GM19324 (cell line): Measurements from ENCODE around the gene PLPPR4.
"Not testable (repeated sequence)": the region's sequence is repeated elsewhere in the genome, so short reads cannot be mapped to it uniquely, and the experiment has no call there.

Experiments
- ATAC-seq: cut with Tn5 transposase; IDR thresholded peaks from one replicate; pipeline ENCODE4 v1.9.1; 2021; ENCODE audit warnings: mild to moderate bottlenecking, moderate library complexity; ENCODE audit not compliant: unreplicated experiment, low FRiP score

The PLPPR4 gene

DNA sequence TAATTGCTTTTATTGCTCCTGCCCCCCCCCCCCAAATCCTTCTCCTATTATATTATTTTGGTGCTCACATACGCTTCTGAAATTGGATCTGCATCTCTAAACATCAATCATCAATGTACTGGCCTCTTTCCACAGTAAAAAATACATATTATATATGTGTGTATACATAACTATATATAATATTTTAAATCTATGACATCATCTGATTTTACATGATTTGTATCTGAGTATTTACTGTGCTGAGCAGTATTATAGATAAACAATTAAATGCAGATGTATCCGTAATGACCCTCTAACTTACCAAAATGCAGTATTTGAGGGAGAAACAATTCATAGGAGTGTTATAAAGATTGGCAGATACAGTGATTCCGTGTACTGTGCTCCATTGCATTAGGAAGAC is 832 bp downstream of the PLPPR4 start:
- ATAC-seq = no peak

GRCh38 chr1:99266726-99267125 is 2.4 kb downstream of the PLPPR4 start:
- ATAC-seq = no peak

DNA sequence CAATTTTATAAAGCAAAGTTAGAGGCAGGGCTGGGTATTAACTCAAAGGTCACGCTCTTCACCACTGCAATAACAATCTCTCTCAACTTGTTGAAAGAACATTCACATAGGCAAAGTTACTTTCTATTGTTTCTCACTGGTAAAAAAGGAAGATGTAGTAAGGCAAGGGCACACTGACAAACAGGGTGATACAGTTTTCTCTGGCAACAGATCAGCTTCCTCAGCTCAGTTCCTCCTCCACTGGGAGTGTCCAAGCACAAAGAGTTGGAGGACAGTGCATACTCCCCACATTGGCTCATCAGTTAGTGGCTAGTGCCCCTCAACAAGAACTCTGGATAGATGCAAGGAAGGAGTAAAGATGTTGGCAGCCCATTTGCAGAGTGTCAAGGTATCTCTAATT is 3.7 kb downstream of the PLPPR4 start:
- no peak for ATAC-seq

DNA sequence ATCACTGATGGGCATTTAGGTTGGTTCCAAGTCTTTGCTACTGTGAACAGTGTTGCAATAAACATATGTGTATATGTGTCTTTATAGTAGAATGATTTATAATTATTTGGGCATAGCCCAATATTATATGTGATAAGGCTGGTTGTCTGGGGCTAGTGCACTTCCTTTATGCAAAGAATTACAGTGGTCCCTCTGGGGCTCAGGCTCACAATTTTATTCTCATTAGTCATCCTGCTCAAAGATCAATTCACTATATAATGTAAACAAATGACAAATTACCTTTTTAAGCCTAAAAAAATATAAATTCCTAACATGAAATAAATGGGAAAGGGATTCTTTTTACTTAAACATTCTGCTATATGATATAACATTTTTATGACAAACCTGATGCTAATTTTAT is 5.0 kb downstream of the PLPPR4 start:
- ATAC-seq = no peak

DNA sequence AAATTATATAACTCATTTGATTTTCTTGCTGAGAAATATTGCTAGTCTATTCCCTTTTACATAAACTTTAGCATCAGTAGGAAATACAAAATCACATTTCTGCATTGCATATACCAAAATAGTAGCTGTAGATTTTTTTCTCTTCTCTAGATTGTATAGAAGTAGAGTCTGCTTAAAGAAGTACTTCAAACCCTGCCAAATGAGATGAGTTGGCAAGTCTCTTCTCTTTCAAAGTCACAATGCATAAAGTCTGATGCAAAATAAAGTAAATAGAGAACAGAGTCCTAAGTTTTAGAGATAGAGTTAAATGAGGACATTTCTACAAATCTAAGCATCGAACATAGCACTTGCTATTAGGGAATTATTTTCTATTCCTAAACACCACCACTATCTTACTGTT is 6.4 kb downstream of the PLPPR4 start:
- no peak for ATAC-seq

DNA sequence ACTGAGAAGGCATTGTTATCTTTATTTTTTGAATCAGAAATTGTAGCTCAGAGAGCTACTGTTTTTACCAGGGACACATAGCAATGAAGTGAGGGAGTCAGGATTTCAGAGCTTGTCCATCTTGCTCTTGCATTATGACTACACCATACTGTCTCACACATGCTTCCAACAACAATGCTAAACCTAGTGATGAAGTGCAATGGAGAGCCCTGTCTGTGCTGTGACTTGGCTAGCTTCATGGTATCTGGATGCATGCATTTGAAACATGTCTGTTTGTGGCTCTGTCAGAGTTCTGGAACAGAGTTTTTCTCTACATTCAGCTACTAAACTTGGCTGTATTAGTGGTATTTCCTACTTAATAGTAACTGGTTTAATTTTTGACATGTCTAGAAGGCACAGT is 7.0 kb downstream of the PLPPR4 start:
- ATAC-seq = no peak

GRCh38 chr1:99277066-99277465 is 12.8 kb downstream of the PLPPR4 start:
- ATAC-seq = no peak

GRCh38 chr1:99279525-99279924 is 15.2 kb downstream of the PLPPR4 start:
- no peak for ATAC-seq

DNA sequence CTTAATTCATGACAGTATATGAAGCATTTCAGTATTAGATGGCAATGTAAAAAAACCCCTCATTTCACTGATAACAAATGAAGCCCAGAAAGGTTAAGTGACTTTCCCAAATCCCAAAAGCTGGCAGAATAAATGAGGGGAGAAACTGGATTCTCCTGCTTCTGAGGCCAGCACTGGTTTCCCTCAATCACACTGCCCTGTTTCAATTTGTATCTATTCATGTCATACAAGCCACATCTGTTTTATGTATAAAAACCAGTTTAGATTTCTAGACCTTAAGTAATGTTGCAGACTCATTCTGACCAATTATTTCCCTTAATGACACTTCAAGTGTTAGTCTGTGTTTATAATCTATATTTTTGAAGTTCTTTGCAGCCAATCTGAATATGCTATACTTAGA is 16.8 kb downstream of the PLPPR4 start:
- no peak for ATAC-seq

GRCh38 chr1:99282536-99282935 is 18.2 kb downstream of the PLPPR4 start:
- ATAC-seq = no peak

GRCh38 chr1:99283521-99283920 is 19.2 kb downstream of the PLPPR4 start:
- not testable (repeated sequence) for ATAC-seq

DNA sequence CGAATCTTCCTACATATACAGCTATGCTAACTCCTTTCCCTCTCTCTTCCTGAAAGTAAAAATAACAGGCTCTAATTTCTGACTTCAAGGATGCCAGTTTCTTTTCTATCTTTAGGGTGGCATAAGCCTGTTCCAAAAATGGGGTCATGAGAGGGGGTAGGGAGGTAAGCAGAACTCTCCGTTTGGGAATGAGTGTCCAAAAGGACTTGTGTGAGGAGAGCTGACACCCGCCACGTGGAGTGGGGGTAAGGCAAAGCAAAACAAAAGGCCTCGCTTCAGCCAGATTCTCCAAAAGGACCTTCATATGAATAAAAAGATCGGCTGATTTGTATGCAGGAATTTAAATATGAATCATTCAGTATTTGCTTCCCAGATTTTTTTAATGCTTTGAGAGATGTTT is 28.6 kb downstream of the PLPPR4 start:
- no peak for ATAC-seq

DNA sequence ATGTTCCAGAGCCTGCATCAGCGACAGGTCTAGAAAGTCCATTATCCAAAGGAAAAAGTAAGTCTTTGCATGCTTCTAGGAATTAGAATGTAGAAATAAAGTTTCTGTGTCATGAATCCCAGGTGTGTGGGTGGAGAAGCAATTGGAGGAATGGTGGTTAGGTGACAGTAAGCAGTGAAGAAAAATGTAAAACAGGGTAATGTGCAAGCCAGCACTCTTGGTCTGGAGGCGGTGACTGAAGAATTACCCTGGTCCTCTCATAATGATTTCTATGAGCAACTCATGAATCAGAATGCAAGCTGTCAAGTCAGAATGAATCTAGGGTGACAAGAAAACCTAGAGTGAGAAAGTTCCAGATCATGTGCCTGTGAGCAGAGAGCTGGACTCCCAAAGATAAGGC is 33.6 kb downstream of the PLPPR4 start:
- no peak for ATAC-seq

DNA sequence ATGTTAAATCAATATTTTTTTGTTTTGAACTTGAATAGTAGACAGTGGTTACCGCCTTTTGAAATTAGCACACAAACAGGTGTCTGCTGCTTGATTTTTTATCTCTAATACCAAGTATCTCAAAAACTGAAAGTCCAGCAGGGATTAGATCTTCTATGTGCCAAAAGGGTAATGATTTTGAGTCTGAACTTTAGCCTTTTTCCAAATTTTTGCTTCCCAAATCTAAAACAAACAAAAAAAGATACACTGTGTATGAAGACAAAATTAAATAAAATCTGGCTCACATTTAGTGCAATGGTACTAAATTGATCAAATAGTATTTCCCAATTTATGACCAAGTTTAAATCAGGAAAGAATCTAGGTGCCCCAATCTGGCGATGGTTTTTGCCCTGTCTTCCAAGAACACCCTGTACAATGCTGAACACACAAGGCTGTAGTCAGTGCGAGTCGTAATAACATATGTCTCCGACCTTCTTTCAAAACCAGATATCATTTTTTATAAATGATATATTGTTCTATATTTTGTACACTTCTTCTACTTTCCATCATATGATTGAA is 40.5 kb downstream of the PLPPR4 start:
- ATAC-seq = no peak

DNA sequence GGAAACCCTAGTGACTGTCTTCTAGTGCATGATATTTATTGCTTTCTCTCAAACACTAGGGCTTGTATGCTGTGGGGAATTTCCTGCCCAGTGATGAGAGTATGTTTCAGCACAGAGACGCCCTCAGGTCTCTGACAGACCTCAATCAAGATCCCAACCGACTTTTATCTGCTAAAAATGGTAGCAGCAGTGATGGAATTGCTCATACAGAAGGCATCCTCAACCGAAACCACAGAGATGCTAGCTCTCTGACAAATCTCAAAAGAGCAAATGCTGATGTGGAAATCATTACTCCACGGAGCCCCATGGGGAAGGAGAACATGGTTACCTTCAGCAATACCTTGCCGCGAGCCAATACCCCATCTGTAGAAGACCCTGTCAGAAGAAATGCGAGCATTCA is 41.3 kb downstream of the PLPPR4 start:
- no peak for ATAC-seq

DNA sequence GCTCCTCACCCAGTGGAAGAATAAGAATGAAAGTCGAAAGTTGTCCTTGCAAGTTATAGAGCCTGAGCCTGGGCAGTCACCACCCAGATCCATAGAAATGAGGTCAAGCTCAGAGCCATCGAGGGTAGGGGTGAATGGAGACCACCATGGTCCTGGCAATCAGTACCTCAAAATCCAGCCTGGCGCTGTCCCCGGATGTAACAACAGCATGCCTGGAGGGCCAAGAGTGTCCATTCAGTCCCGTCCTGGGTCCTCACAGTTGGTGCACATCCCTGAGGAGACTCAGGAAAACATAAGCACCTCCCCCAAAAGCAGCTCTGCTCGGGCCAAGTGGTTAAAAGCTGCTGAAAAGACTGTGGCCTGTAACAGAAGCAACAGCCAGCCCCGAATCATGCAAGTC is 41.8 kb downstream of the PLPPR4 start:
- no peak for ATAC-seq

GRCh38 chr1:99306644-99307043 is 42.4 kb downstream of the PLPPR4 start:
- ATAC-seq = no peak

DNA sequence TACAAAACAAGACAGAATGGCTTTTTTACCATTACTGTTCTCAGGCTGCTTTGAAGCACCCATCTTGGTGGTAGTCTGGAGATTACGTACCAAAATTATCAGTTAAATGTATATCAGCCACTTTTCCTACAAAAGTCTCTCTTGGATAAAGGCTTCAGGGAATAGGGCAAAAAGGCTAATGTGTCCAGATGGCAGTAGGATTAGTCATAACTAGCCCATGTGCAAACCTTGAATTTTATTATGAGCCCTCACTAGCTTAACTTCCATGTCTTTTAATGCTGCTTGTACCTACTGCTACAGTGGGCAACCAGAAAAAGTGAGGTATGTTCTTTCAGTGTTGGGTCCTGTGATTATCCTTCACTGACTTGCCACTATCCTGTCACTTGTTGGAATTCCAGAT is 51.0 kb downstream of the PLPPR4 start:
- no peak for ATAC-seq

DNA sequence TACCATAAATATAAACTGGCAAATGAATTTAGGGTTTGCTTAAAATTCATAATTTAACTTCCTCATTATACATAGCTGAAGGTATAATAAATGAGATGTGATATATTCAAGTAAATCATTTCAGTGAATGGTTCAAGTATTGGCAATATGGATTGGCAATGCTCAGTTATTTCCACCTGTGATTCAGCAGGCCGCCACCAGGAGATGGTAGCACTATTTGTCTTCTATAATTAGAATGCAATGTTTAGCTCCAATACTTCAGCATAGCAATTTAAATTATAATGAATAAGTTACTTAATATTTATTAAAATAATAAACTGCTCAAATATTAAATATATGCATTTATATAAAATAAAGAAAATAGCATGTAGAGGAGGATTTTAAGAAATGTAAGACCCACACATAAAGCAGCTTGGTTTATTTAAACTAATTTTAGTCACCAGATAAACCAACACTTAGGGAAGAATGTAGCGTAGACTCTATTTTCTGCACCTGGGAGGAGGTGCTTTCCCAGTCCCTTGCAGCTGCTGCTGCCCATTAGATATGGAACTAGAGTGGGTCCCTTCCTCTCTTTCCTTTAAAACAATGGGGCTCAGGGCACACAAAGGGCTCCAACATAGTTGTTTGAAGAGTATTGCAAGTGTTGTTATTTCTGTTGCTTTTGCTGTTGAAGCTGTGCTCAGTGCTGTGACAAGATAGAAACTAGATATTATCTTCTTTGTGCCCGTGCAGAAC is 62.1 kb downstream of the PLPPR4 start:
- ATAC-seq = no peak

DNA sequence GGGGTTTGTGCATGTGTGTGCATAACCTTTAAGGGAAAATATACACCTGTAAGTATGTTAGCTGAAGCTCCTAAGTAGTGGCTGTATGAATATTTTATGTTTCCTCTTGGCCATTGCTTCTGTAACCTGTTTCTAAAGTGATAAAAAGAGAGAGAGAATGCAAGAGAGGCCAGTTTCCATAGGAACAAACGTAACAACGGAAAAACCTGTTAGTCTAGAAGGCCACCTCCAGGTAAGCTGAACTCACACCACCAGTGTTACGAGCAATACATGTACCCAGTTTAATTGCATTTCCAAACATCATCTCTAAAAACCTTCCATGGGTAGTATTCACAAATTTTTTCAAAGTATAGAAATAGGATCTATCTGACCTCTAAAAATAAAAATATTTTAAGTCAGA is 63.1 kb downstream of the PLPPR4 start:
- ATAC-seq = no peak

DNA sequence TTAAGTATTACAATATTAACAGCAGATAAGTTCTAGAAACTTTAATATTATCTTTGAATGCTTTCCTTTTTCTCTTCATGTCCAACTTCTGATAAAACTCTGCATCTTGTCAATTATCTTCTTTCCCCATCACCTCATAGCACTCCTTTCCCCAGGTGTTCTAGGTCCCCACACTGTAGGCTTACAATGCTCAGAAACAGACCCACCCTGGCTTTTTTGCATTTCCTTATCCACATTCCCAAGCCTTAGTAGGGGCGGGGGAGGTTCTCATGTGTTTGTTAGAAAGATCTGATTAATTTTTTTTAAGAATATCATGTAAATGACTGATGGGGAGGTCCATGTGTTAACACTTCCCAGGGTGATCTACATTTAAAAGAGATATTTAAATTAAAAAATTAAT is 63.9 kb downstream of the PLPPR4 start:
- no peak for ATAC-seq

GRCh38 chr1:99331083-99331482 is 66.8 kb downstream of the PLPPR4 start:
- no peak for ATAC-seq

DNA sequence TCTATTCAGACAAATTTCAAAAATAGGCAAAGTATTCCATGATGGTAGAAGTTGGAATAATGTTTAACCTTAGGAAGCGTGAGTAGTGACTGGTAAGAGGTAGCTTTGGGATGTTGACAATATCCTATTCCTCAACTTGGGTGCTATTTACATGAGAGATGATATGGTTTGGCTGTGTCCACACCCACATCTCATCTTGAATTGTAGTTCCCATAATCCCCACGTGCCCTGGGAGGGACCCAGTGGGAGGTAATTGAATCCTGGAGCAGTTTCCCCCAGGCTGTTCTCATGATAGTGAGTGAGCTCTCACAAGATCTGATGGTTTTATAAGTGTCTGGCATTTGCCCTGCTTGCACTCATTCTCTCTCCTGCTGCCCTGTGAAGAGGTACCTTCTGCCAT is 67.3 kb downstream of the PLPPR4 start:
- no peak for ATAC-seq
